ENCODE measurements around the gene P2RX4.
A peak's percentile ranks its signal among the peaks of the same experiment; 100 is the strongest.
"Not testable (repeated sequence)": the region's sequence is repeated elsewhere in the genome, so short reads cannot be mapped to it uniquely, and the experiment has no call there.

P2RX4 gene

DNA sequence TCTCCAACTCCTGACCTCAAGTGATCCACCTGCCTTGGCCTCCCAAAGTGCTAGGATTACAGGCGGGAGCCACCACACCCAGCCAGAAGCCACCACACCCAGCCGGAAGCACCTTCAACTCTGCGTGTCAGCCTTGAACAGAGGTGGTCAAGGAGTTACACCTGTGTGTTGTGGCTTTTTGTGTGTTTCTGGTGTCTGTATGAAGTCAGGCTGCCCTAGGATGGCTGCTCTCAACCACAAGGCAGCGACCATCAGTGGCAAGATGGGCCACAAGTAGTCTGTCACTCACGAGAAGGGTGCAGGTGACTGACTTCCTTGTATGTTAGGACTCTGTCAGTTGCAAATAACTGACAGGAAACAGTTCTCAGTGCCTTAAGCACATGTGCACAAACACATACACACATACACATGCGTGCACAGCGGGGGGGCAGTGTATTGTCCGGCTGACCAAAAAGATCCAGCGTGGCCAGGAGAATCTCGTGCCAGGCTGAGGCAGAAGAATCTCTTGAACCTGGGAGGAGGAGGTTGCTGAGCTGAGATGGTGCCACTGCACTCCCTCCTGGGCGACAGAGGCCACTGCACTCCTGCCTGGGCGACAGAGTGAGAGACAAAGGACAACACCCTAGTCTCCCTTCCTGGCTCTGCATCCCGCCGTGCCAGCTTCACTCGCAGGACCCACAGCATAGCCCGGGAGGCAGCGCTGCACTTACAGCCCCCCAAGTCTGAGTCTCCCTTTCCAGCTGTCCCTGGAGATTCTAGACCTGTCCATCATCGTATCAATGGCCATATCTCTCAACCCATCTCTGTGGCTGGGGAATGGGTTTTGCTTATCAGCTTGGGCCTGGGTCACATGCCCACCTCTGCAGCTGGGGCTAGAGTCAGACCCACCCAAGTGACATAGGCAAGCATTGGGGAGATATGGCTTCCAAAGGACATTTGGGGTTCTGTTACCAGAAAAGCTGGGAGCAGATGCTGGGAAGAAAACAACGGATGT is 13.7 kb downstream of the P2RX4 start:
- DNase-seq, result no peak

DNA sequence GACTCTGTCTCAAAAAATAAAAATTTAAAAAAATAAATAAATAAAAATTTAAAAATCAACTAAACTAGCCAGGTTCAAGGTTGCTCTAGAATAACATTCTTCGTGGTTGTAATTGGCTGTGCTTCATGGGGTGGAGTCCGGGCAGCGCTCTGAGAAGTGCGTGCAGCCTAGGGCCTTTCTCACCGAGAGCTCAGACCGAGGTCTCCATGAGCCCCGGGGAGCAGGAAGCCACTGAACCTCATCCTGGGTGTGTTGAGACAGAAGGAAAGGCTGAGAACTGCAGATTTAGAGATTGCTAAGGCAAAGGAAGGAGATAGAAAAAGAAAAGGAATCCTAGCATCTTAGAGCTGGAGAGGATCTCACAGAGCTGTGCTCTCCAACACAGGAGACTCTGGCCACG is 14.7 kb downstream of the P2RX4 start:
- DNase-seq, result no peak

DNA sequence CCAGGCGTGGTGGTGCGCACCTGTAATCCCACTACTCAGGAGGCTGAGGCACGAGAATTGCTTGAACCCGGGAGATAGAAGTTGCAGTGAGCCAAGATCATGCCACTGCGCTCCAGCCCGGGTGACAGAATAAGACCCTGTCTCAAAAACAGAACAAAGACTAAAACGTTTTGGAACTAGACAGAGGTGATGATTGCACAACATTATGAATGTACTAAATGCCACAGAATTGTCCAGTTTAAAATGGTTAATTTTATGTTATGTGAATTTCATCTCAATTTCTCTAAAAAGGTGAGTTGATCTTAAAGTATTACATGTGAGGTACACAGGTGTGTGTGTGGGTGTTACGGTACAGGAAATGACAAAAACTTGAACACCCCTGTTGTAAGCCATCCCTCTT is 16.5 kb downstream of the P2RX4 start:
- no peak for DNase-seq

DNA sequence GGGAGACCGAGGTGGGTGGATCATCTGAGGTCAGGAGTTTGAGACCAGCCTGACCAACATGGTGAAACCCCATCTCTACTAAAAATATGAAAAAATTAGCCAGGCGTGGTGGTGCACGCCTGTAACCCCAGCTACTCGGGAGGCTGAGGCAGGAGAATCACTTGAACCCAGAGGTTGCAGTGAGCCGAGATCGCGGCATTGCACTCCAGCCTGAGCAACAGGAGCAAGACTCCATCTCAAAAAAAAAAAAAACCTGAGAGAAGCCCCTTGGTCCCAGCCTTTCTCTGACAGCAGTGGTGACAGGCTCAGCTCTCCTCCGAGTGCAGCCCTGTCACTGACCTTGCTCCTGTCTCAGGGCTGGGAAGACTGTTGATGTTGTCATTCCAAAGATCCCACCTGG is 16.9 kb downstream of the P2RX4 start:
- DNase-seq, result not testable (repeated sequence)

DNA sequence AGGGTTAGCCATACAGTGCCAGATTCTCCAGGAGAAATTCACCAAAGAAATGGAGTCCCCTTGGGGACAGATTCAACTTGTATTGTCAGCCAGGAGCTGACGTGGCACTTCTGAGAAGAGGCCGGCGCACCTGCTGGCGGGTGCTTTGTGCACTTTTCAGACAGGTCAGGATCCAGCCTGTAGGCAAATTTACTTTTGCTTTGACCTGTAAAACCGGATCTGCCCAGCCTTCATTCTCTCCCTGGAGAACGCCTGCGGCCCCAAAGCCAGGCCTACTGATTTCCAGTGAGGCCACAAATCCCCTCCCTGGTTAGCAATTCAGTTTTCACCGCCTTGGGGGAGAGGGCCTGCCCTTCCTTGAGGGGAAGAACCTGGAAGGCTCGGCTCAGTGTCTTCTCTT is 17.4 kb downstream of the P2RX4 start:
- no peak for DNase-seq

DNA sequence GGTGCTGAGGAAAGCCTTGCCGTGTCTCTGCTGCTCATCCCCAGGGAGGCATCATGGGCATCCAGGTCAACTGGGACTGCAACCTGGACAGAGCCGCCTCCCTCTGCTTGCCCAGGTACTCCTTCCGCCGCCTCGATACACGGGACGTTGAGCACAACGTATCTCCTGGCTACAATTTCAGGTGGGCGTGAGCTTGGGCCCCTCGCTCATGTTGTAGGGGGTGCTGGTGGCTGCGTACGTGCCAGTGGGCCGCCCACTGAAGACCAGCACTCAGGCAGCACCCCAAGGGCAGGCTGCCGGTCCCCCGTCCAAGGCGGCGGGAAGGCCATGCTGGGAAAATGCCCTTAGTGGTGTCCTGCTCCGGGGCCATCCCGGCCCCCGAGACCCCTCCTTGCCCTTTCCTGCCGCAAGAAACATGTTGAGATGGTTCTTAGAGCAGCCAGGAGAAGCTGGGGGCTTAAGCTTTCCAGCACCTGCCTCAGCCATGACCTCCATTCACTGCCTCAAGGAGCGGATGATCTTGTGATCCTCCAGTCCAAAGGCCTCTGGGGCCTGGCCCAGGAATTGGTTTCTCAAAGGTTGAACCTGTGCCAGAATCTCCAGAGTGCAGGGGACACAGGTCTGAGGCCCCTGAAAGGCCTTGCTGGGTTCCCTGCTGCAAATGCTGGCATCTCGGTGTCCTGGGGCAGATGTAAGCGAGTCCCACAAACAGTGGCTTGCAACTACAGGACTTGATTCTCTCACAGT is 19.2 kb downstream of the P2RX4 start:
- DNase-seq, result no peak

DNA sequence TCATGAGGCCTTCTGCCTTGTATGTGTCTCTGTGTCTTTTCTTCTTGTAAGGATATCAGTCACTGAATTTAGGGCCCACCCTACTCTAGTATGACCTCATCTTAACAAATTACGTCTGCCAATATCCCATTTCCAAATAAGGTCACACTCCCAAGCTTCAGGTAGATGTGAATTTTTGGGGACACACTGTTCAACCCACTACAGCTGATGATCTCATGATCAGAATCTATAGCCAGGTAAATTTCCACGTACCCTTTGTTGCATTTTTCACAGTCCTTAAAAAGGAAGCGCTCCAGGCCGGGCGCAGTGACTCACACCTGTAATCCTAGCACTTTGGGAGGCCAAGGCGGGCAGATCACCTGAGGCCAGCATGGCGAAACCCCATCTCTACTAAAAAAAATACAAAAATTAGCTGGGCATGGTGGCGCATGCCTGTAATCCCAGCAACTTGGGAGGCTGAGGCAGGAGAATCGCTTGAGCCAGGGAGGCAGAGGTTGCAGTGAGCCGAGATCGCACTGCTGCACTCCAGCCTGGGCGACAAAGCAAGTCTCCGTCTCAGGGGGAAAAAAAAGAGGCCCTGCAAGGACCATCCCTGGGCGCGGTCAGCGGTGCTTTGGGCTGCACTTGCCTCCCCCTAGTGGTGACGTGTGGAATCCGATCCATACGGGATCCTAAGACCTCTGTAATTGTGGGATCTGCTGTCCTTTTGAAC is 20.1 kb downstream of the P2RX4 start:
- DNase-seq, result peak; percentile 72

DNA sequence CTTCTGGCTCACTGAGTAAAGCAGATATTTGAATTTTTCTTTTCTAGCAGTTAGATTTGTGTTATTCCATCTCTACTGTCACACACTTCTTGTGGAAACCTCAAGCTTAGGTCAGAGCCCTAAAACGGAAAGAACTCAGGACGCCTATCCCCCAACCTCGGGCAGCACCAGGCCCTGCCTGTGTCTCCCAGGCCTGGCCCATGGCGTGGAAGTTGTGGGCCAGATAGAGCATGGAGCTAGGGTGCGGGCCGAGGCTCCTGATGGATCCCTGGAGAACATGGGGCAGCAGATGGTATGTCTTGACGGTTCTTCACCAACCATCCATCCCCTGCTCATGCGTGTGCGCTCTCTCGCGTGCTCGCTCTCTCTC is 20.6 kb downstream of the P2RX4 start:
- no peak for DNase-seq

DNA sequence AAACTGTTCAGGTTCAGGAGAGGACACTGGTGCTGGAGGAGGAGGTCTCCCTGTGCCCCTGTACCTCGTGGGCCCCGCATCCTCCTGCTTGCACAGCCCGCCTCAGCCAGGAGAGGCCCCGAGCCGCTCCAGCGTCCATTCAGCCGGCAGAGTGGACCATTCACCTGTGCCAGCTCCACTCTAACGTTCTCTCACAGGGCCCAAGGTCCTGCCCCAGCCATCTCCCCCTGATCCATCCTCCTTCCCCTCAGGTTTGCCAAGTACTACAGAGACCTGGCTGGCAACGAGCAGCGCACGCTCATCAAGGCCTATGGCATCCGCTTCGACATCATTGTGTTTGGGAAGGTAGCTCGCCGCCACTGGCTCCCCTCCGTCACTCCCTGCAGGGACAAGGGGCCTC is 22.2 kb downstream of the P2RX4 start:
- DNase-seq, result no peak

DNA sequence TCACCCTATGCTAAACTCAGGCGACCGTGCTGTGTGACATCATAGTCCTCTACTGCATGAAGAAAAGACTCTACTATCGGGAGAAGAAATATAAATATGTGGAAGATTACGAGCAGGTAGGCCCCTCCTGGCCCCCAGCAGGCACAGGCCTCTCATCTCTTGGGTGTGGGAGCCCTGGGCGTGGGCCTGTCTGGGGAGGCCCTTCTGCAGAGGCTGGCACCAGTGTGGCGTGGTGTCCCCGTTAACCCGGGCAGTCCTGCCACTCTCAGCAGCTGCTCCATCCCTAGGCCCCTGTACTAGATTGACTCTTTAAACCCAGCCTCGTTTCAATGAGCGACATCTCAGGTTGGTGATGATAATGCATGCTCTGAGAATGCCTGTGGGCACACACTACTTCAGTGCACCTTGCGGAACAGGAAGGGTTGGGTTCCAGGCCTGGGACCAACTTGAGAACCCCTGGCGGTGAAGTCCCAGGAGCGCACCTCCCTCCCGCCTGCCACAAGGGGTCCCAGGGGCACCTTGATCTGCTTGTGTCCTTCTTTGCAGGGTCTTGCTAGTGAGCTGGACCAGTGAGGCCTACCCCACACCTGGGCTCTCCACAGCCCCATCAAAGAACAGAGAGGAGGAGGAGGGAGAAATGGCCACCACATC is 23.2 kb downstream of the P2RX4 start:
- DNase-seq, result no peak

DNA sequence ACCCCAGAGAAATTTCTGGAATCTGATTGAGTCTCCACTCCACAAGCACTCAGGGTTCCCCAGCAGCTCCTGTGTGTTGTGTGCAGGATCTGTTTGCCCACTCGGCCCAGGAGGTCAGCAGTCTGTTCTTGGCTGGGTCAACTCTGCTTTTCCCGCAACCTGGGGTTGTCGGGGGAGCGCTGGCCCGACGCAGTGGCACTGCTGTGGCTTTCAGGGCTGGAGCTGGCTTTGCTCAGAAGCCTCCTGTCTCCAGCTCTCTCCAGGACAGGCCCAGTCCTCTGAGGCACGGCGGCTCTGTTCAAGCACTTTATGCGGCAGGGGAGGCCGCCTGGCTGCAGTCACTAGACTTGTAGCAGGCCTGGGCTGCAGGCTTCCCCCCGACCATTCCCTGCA is 23.7 kb downstream of the P2RX4 start:
- DNase-seq, result no peak

DNA sequence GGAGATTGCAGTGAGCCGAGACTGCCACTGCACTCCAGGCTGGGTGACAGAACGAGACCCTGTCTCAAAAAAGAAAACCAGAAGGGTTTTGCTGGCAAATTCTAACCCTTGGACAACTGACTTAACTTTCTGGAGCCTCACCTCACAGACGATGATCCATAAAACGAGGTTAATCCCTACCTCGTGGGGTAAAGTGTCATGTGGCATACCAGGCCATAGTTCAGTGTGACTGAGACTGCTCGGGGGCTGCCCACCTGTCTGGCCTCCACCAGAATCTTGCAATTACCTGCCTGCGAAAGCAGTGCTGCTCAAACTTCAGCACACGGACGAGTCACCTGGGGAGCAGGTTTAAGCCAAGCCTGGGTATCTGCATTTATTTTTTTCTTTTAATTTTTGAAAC is 26.8 kb downstream of the P2RX4 start:
- DNase-seq, result no peak

DNA sequence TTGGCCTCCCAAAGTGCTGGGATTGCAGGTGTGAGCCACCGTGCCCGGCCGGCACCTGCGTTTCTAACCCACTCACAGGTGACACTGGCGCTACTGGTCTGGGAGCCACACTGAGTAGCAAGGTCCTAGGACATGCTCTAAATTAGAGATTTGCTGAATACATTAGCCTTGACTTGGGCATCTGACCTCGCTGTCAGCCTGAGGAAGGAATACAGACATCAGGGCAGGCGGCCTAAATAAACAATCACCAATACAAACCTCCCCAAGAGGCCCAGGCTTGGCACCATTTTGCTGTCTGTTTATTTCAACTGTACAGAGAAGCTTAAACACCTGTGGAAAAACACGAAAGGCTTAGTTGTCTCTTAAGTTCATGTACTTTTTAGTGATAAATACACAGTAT is 27.5 kb downstream of the P2RX4 start:
- no peak for DNase-seq

DNA sequence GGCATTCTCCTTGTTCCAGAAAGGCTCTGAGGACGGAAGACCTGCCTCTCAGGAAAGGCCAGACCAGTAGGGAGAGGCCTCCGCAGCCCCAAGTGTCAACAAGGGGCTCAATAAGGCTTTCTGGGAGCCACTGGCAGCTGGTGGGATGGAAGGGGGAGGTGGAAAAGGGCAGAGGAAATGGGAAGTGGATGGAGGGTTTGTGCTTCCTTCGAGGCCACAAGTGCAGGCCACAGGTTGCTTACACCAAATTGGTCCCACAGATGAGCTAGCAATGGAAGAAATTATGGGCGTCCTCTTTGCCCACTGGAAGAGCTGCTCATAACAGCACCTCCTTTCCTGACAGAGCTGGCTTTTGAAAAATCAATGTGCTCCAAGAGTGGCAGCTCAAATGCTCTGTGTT is 28.2 kb downstream of the P2RX4 start:
- DNase-seq, result no peak

DNA sequence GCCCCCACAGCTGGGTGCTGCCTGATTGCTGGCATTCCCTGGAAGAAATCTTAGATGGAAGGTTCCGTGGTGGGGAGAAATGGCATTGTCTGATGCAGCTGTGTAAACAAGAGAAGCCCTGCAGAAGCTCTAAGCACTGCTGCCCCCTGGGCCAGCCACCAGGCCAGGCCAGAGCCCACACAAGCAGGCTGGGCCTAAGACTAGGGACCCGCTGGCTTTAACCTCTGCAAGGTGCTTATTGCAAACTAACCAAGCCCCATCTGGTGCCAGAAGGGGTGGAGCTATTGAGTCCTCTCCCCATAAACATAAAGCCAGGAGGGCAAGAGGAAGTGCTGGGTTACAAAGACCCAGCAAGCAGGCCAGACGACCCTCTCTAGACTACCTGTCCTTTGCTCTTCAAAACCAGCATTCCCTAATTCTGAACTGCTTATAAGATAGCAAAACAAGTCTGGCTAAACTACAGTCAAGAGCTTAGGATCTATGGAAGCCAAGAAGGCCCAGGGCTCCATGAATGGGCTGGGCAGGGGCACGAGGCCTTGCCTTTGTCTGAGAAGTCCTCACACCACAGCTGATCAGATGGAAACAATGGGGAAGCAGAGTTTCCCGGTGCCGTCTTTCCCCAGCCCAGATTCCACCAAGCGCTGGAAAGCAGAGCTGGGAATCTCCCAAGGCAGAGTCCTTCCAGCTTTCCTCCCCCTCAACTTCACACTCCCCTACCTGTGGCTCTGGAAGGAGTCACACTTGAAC is 28.8 kb downstream of the P2RX4 start:
- no peak for DNase-seq

DNA sequence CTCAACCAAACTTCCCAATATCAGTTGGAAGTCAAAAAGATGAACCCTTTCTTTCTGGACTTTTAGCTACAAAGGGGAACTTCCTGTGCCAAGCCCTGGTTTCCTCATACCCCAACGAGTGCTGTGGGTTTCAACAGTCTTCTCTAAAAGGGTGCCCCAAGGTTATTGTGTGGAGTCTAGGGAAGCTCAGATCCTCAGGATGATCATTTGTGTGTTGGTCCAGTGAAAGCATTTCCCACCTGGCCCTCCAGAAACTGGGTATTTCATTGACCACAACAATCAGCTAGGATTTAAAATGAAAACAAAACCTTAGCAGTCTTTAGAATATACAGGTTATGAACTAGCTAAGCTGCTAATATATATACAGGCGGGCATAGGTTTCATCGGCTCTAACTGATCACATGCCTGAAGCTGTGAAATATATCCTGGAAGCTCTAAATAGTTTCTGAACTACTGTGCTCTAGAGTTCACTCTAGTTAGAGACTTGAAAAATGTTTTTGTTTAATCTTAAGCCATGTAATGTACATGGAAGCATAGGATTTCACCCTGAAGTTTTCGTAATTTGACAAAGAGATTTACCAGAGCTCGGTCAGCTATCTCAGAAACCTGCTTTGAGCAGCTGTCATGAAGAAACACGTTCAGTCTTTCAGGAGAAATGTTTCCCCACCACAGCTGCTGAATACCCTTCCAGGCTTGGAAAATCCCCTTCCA is 29.6 kb downstream of the P2RX4 start:
- DNase-seq, result peak; percentile 72

DNA sequence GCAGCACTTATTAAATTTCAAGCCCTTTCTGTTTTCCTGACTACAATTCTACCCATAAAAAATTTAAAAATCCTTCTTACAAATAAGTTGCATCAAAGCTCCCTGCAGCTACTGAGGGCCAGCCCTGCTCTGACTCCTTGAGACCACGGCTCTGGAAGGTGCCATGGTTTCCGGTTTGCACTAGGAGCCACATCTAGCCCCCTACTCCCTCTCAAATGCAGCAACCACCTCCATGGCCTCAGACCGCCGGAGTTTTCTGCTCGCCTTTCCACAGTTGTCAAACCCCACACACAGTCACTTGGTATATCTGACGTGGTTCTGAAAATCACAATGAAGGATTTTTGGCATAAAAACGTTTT is 30.1 kb downstream of the P2RX4 start:
- no peak for DNase-seq

DNA sequence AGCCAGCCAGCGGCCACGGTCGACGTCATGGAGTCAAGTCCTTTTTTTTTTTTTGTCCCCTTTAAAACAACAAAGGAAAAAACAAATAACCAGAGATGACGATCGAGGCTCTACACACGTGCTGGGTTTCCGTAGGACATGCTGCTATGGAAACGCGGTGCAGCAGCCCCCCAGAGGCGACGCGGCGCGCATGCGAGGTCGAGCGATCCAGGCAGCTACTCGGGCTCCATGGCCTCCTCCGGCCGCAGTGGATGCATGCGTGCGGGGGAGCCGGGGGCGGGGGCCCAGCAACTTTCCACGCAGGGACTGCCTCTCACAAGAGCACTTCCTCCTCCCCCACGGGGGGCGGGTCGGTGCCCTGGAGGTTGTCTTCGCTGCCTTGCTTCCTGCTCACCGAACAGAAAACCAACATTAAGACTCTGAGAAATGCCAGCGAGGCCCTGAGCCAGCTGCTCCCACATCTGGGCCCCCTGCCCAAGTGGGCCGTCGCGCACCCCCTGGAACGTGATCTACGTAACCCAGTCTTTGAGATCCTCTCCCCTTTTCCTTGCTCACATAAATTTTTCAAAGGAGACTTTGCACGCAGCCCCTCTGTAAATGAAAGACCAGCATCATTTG is 30.7 kb downstream of the P2RX4 start:
- DNase-seq, result peak; percentile 58

DNA sequence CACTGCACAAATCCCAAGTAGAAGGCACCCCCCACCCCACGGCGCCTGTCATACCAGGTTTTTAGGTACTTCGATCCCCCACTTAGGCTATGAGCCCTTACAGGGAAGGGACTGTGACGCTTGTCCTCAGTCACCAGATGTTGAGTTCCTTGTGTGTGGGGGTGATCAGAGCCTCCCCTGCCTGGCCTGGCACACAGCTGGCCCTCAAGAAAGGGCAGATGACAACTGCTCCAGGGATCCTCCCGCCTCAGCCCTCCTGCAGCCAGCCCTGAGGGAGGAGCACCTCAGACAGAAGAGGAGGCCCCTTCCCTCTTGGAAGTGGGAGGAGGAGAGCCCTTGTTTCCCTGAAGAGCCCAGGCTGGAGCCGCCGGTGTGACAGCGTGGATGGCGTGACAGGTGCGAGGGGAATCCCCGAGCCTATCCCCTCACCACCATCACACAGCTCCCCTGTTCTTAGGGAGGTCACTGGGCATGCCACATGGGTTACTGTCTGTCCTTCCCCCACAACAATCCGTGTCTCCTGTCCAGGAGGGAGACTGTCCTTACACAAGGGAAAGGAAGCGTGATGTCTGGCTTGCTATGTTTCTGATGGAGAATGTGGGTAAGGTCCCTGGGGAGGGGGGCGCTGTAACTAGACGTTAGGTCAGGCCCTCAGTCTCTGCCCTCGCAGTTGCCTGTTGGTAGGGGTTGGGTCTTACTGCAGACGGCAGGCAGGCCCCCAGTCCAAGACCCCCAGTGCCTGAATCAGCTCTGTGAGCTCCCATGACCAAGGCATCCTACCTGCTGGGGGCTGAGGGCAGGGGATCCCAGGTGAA is 31.4 kb downstream of the P2RX4 start:
- DNase-seq, result peak; percentile 23

DNA sequence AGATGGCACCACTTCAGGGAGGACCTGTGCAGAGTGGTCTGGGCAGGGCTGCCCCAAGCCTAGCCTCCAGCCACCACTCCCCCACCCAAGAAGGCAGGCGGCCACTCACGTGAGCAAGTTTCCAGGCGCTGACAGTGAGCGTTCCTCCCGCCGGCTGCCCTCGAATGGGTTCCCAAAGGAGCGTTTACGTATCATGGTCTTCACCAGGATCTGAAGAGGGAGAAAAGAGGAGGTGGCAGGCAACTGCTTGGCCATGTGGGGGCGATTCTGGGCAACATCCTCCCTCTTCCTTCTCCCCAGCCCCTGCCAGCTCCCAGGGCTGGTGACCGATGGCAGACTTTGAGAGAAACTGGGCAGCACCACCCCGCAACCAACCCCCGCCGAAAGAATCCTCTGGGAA is 35.1 kb downstream of the P2RX4 start:
- no peak for DNase-seq

Measured in inflammatory macrophage treated with lipopolysaccharide for 4 hours (primary cell).